ENCODE measurements around the gene GABRP.

The GABRP gene

DNA sequence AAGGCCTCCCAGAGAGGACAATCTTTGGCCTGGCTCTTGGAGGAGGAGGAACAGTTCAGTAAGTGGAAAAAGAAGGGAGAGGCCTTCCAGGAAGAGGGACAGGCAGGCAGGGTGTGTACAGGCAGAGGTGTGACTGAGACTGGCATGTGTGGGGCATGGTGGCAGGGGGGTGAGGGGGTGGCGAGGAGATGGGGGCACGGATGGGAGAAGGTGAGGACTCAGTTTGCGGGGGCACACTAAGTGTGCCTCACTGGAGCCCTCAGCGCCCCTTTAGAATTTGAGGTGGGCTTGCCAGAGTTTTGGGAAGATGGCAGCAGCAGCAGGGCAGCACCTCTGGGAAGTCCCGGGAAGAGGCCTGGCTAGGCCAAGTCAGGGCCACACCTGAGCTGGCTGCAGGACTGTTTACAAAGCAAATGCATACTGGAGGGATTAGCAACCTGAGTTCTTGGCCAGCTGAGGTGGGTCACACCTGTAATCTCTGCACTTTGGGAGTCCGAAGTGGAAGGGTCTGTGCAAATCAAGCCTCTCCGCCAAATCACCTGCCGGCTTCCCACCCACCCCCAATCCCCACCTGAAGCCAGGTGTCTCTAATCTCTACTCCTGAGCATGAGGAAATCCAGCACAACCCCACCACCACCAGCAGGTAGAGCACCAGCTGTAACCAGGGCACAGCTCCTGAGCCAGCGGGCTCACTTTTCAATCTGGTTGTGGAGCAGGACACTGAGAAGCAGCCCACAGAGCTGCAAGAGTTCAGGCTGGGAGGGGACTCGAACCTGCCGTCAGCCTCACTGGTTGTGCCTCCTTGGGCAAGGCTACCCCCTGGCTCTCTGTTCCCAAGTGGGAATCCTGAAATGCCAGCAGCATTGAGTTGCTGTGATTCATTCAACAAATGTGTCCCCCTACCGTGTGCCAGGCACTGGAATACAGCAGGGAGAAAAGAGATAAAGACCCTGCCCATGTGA is 10.2 kb upstream of the GABRP start:
- H3K9me3 ChIP-seq (ENCODE audit: insufficient read depth, low read depth, low read length) = no peaks in the 10 kb centered on the region
- H3K4me3 ChIP-seq (ENCODE audit: low read length) = no peak overlapping the region
- H3K36me3 ChIP-seq (ENCODE audit: insufficient read depth, low read depth, low read length) = no peaks in the 10 kb centered on the region
- no peak overlapping the region for H3K27ac ChIP-seq (ENCODE audit: low read length)
- H3K27me3 ChIP-seq (ENCODE audit: insufficient read depth, low read length) = no peaks in the 10 kb centered on the region
- H3K4me1 ChIP-seq (ENCODE audit: insufficient read depth, low read length) = peaks cover 11% of the 10 kb centered on the region; the same call in 1 of the 2 replicates
- H3K9ac ChIP-seq (ENCODE audit: low read depth, low read length) = peak overlapping the region; percentile 22; the same call in 1 of the 2 replicates

DNA sequence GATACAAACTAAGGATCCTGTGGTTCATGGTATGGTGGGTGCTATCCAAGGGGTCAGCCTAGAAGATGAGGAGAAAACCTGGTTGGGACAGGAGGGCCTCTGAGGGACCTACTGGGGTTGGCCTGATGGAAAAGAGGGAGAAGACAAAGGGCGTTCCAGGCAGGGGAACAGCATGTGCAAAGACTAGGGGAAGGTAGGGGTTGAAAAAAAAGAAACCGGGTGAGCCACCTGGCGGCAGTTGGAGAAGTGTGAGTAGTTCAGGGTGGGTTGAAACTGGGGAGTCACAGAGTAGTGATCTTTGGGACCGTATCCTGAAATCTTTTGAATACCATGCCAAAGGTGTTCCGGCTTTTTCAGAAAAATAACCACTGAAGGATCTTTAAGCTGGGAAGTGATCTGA is 8.7 kb upstream of the GABRP start:
- Histone ChIP-seq H3K9me3 (ENCODE audit: insufficient read depth, low read depth, low read length) (no peaks in the 10 kb centered on the region), H3K4me1 (ENCODE audit: insufficient read depth, low read length) (peaks cover 8% of the 10 kb centered on the region; the same call in 1 of the 2 replicates), H3K27me3 (ENCODE audit: insufficient read depth, low read length) (no peaks in the 10 kb centered on the region), H3K4me3 (ENCODE audit: low read length) (no peak overlapping the region), H3K36me3 (ENCODE audit: insufficient read depth, low read depth, low read length) (no peaks in the 10 kb centered on the region), H3K9ac (ENCODE audit: low read depth, low read length) (no peak overlapping the region), H3K27ac (ENCODE audit: low read length) (no peak overlapping the region)

DNA sequence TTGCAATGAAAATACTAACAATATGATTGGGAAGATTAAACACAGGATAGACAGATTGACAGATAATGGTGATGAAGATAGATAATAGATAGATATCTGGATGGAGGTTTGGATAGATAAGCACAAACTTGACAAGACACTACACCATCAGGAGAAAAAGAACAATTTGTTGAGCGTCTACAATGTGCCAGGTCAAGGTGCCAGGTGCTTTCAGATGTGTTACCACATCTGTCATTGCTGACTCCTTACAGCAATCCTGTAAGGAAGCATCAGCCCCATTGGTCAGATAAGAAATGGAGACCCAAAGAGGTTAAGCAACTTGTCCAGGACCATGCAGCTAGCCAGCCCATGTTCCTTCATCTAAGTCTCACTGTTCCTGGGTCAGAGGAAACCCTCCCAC is 1.6 kb upstream of the GABRP start:
- H3K27ac ChIP-seq (ENCODE audit: low read length) = no peak overlapping the region
- H3K4me3 ChIP-seq (ENCODE audit: low read length) = no peak overlapping the region

DNA sequence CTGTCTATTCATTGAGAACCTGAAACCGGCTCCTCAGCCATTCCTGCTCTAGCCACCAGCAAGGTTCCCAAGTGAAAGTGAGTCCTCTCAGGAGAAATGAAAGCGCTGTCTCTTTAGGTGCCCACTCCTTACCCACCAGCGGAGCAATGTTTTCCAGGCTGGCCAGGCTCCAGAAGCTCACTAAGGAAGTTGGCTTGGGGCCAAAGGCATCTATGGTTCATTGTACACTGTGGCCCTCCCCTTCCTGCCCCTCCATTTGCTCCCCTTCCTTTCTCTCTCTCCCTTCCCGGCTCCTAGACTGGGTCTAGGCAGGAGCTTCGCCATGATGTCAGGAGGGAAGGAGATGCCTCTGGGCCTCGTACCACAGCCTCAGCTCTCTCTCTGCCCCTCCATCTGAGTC is 1.1 kb upstream of the GABRP start:
- no peak overlapping the region for H3K4me3 ChIP-seq (ENCODE audit: low read length)
- H3K4me1 ChIP-seq (ENCODE audit: insufficient read depth, low read length) = no peaks in the 10 kb centered on the region
- no peaks in the 10 kb centered on the region for H3K9me3 ChIP-seq (ENCODE audit: insufficient read depth, low read depth, low read length)
- no peaks in the 10 kb centered on the region for H3K27me3 ChIP-seq (ENCODE audit: insufficient read depth, low read length)
- H3K9ac ChIP-seq (ENCODE audit: low read depth, low read length) = no peak overlapping the region
- H3K36me3 ChIP-seq (ENCODE audit: insufficient read depth, low read depth, low read length) = no peaks in the 10 kb centered on the region
- H3K27ac ChIP-seq (ENCODE audit: low read length) = no peak overlapping the region

More for the DNA sequence above, 1.6 kb upstream of the GABRP start:
- Histone ChIP-seq H3K9me3 (ENCODE audit: insufficient read depth, low read depth, low read length) (no peaks in the 10 kb centered on the region), H3K4me1 (ENCODE audit: insufficient read depth, low read length) (no peaks in the 10 kb centered on the region), H3K36me3 (ENCODE audit: insufficient read depth, low read depth, low read length) (no peaks in the 10 kb centered on the region), H3K27me3 (ENCODE audit: insufficient read depth, low read length) (no peaks in the 10 kb centered on the region), H3K9ac (ENCODE audit: low read depth, low read length) (no peak overlapping the region)

DNA sequence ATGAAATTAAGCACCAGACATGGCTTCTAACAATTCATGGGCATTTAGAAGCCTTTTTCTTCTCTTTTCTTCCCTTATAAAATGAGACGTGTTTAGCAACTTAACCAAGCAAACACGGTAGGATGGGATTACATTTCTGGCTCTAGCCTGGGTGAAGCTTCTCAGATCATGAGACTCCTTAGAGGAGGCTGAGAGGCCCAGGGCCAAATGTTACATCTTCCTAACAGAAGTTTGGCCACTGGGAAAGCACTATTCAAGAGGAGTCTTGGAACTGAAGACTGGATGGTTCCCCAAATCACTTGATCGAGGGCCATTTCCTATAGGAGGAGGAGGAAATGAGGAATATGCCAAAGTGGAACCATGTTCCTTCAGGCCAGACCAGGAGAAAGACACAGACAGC is 1.9 kb downstream of the GABRP start:
- H3K9me3 ChIP-seq (ENCODE audit: insufficient read depth, low read depth, low read length) = no peaks in the 10 kb centered on the region

DNA sequence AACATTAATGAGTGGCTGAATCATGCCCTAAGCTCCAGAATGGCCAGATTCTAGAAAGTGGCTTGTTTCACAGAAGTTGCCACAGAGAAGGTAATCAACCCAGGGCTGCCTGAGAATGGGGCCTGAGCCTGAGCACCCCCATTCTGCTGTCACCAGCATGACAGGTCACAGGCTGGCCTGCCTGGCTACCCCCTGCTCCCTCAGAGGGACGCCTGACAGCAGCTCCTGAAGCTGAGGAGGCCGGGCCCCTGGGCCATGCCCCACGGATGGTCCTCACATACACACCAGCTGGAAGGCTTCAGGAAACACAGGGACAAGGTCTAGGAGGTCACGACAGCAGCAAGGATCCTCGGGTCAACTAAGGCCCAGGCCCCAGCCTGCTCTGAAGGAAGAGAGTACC is 3.7 kb downstream of the GABRP start:
- Histone ChIP-seq H3K4me3 (ENCODE audit: low read length) (no peak overlapping the region), H3K36me3 (ENCODE audit: insufficient read depth, low read depth, low read length) (no peaks in the 10 kb centered on the region), H3K27ac (ENCODE audit: low read length) (no peak overlapping the region), H3K9me3 (ENCODE audit: insufficient read depth, low read depth, low read length) (no peaks in the 10 kb centered on the region), H3K9ac (ENCODE audit: low read depth, low read length) (no peak overlapping the region), H3K4me1 (ENCODE audit: insufficient read depth, low read length) (no peaks in the 10 kb centered on the region; the same call in 1 of the 2 replicates), H3K27me3 (ENCODE audit: insufficient read depth, low read length) (no peaks in the 10 kb centered on the region)

More for the DNA sequence above, 1.9 kb downstream of the GABRP start:
- Histone ChIP-seq H3K27me3 (ENCODE audit: insufficient read depth, low read length) (no peaks in the 10 kb centered on the region), H3K36me3 (ENCODE audit: insufficient read depth, low read depth, low read length) (no peaks in the 10 kb centered on the region), H3K9ac (ENCODE audit: low read depth, low read length) (no peak overlapping the region), H3K4me3 (ENCODE audit: low read length) (no peak overlapping the region), H3K4me1 (ENCODE audit: insufficient read depth, low read length) (no peaks in the 10 kb centered on the region; the same call in 1 of the 2 replicates), H3K27ac (ENCODE audit: low read length) (no peak overlapping the region)

DNA sequence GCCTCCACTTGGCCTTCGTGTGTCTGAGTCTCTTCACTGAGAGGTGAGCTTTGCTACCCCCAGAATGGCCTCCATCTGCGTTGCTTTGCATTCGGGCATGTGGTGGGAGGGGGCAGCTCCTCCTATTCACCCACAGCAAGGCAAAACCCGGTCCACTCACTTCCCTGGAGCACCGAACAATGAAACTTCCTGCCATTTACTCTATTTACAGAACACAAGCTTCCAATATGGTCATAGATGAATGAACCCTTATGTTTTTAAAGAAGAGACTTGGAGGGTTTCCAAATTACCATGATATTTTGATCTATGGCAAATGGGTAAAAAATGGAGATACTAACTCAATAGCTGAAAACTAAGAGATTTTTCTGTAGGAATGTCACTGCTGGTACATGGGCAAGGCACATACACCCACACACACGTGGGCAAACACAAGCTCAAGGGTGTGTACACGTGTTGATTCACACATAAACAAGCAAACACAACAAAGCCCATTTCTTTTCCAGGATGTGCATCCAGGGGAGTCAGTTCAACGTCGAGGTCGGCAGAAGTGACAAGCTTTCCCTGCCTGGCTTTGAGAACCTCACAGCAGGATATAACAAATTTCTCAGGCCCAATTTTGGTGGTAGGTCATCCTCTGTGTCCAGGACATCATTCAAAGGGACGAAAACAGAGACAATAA is 5.2 kb downstream of the GABRP start:
- Histone ChIP-seq H3K27me3 (ENCODE audit: insufficient read depth, low read length) (no peaks in the 10 kb centered on the region), H3K27ac (ENCODE audit: low read length) (no peak overlapping the region), H3K4me3 (ENCODE audit: low read length) (no peak overlapping the region), H3K9ac (ENCODE audit: low read depth, low read length) (no peak overlapping the region), H3K36me3 (ENCODE audit: insufficient read depth, low read depth, low read length) (no peaks in the 10 kb centered on the region), H3K9me3 (ENCODE audit: insufficient read depth, low read depth, low read length) (no peaks in the 10 kb centered on the region), H3K4me1 (ENCODE audit: insufficient read depth, low read length) (no peaks in the 10 kb centered on the region; the same call in 1 of the 2 replicates)

DNA sequence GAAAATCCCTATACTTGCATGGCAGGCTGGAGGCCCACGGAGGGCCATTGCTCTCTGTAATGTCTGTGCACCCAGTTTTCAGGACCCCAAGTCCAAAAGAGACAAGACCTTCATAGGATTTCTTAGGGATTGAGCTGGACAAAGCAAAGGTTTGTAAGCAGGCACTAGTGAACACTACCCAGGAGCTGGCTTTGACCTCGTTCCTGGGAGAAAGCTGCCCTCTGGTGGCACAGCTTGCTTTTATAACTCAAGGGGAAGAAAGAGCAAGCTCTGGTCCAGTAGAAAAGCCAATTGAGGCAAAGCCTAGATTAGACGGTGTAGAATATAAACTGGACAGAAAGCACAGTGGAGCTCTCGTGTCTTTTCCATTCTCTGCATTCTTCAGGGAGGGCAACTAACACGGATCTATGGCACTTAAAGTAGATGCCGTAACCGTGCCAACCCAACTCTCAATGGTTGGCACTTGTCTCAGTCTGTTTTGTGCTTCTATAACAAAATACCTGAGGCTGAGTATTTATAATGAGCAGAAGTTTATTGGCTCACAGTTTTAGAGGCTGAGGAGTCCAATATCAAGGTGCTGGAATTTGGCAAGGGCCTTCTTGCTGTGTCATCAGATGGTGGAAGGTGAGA is 7.9 kb downstream of the GABRP start:
- no peak overlapping the region for H3K27ac ChIP-seq (ENCODE audit: low read length)
- no peaks in the 10 kb centered on the region for H3K9me3 ChIP-seq (ENCODE audit: insufficient read depth, low read depth, low read length)
- H3K9ac ChIP-seq (ENCODE audit: low read depth, low read length) = no peak overlapping the region
- H3K27me3 ChIP-seq (ENCODE audit: insufficient read depth, low read length) = no peaks in the 10 kb centered on the region
- no peaks in the 10 kb centered on the region for H3K36me3 ChIP-seq (ENCODE audit: insufficient read depth, low read depth, low read length)
- no peak overlapping the region for H3K4me3 ChIP-seq (ENCODE audit: low read length)
- no peaks in the 10 kb centered on the region; the same call in 1 of the 2 replicates for H3K4me1 ChIP-seq (ENCODE audit: insufficient read depth, low read length)

DNA sequence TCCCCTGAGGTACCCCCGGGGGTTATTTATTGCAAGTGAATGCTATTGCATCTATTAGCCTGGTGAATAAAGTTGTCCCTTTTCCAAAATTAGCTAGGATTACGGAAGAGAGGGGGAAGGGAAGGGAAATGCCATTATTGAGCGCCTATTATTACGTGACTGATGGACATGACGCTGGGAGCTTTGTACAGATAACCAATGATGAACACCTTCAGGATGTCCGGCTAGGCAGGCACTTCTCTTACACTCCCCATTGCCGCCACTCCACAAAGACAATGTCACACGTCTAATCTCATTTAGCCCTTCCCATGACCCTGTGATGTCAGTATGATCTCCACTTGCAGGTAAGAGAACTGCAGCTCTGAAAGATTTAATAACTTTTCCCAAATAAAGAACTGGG is 9.4 kb downstream of the GABRP start:
- Histone ChIP-seq H3K4me1 (ENCODE audit: insufficient read depth, low read length) (no peaks in the 10 kb centered on the region; the same call in 1 of the 2 replicates), H3K9me3 (ENCODE audit: insufficient read depth, low read depth, low read length) (no peaks in the 10 kb centered on the region), H3K27ac (ENCODE audit: low read length) (no peak overlapping the region), H3K36me3 (ENCODE audit: insufficient read depth, low read depth, low read length) (no peaks in the 10 kb centered on the region), H3K4me3 (ENCODE audit: low read length) (no peak overlapping the region), H3K9ac (ENCODE audit: low read depth, low read length) (no peak overlapping the region), H3K27me3 (ENCODE audit: insufficient read depth, low read length) (no peaks in the 10 kb centered on the region)

DNA sequence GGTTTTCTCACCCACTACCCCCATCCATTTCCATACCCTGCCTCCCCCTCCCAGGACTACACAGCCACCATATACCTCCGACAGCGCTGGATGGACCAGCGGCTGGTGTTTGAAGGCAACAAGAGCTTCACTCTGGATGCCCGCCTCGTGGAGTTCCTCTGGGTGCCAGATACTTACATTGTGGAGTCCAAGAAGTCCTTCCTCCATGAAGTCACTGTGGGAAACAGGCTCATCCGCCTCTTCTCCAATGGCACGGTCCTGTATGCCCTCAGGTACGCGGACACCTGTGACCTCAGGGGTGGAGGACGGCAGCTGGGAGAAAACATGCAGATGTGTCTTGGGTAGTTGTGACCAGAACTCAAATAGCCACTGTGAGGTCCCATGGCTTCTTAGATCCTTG is 11.6 kb downstream of the GABRP start:
- Histone ChIP-seq H3K27ac (ENCODE audit: low read length) (no peak overlapping the region), H3K36me3 (ENCODE audit: insufficient read depth, low read depth, low read length) (no peaks in the 10 kb centered on the region), H3K9me3 (ENCODE audit: insufficient read depth, low read depth, low read length) (no peaks in the 10 kb centered on the region), H3K4me1 (ENCODE audit: insufficient read depth, low read length) (no peaks in the 10 kb centered on the region), H3K27me3 (ENCODE audit: insufficient read depth, low read length) (no peaks in the 10 kb centered on the region), H3K9ac (ENCODE audit: low read depth, low read length) (no peak overlapping the region), H3K4me3 (ENCODE audit: low read length) (no peak overlapping the region)

DNA sequence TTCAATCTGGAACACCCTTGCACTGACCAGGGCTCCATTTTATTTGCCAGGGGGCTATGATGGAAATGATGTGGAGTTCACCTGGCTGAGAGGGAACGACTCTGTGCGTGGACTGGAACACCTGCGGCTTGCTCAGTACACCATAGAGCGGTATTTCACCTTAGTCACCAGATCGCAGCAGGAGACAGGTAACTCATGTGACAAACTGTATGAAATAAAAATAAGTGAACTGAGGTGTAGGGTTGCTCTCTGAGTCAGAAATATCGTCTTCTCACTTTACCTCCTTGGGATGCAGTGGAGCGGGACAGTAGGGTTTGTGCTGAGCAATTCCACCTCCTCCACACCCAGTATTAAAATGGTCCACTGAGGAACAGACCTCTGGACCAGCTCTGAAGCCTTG is 22.1 kb downstream of the GABRP start:
- Histone ChIP-seq H3K9ac (ENCODE audit: low read depth, low read length) (no peak overlapping the region), H3K4me3 (ENCODE audit: low read length) (no peak overlapping the region), H3K27me3 (ENCODE audit: insufficient read depth, low read length) (no peaks in the 10 kb centered on the region), H3K9me3 (ENCODE audit: insufficient read depth, low read depth, low read length) (no peaks in the 10 kb centered on the region), H3K27ac (ENCODE audit: low read length) (no peak overlapping the region), H3K36me3 (ENCODE audit: insufficient read depth, low read depth, low read length) (no peaks in the 10 kb centered on the region), H3K4me1 (ENCODE audit: insufficient read depth, low read length) (no peaks in the 10 kb centered on the region)

Measured in iPS-20b (cell line).